Measurements from ENCODE around the gene UBE2D4. TPM values are rescaled to one million over a fixed set of nuclear protein-coding genes. Genes with fewer than 3 reads are reported as not detected.

The UBE2D4 gene
- total and polyA plus RNA-seq, 2 donors (not counting 1 experiment from before 2014, with no cell fraction given), result 5.8 to 9.4 TPM

GRCh38 chr7:43876976-43877745, 49.1 kb upstream of the UBE2D4 start:
- no peak overlapping the region for H3K27ac Mint-ChIP-seq
- Histone ChIP-seq H4K20me1 (ENCODE audit: control insufficient read depth, insufficient read depth, low read length, poor library complexity, severe bottlenecking) (no peaks in the 10 kb centered on the region), H3K9me3 (ENCODE audit: control extremely low read depth in 1 of 3, control insufficient read depth in 2 of 3, insufficient read depth in 1 of 3, low read length in 2 of 3) (no peaks in the 10 kb centered on the region), H3K27me3 (replicated peaks in 1 of 4; ENCODE audit: control extremely low read depth in 1 of 4, control insufficient read depth in 3 of 4, insufficient read depth in 4 of 4, low read length in 3 of 4) (no peaks in the 10 kb centered on the region), H3K36me3 (replicated peaks in 1 of 2; ENCODE audit: control extremely low read depth in 1 of 2, control insufficient read depth in 1 of 2, extremely low read depth in 1 of 2, insufficient read depth in 2 of 2, low read length in 1 of 2) (peaks cover 0 to 51% of the 10 kb centered on the region in 2 experiments), H2AFZ (ENCODE audit: insufficient read depth, low read depth, low read length, poor library complexity, severe bottlenecking) (no peak overlapping the region), H3K4me3 (ENCODE audit: control extremely low read depth in 1 of 5, extremely low read depth in 1 of 5, insufficient read depth in 1 of 5, low read depth in 2 of 5, low read length in 4 of 5) (no peak overlapping the region), H3K4me2 (replicated peaks; ENCODE audit: low read depth, low read length, poor library complexity, severe bottlenecking) (no peak overlapping the region), H3K9ac (ENCODE audit: low read length) (no peak overlapping the region), H3K79me2 (ENCODE audit: control insufficient read depth, insufficient read depth, low read length) (no peaks in the 10 kb centered on the region), H3K4me1 (ENCODE audit: control insufficient read depth in 2 of 2, insufficient read depth in 2 of 2, low read length in 2 of 2) (peaks cover 0 to 5% of the 10 kb centered on the region in 2 donors), H3K27ac (ENCODE audit: low read length in 2 of 2) (no peak overlapping the region)
- intact Hi-C loops (cut with micrococcal nuclease), result no loop called here
- peaks cover 11% of the 10 kb centered on the region for H3K4me1 Mint-ChIP-seq
- TF ChIP-seq EZH2 (IDR thresholded peaks at IDR 0.05; ENCODE audit: borderline replicate concordance, insufficient read depth, low read depth, low read length, poor library complexity, severe bottlenecking), result no peak
- TF ChIP-seq CTCF (IDR thresholded peaks at IDR 0.05), result no peak
- ATAC-seq (ENCODE audit: low read depth) (no peak), DNase-seq (no peak)
- H3K4me3 Mint-ChIP-seq, result no peak overlapping the region
- H3K27me3 Mint-ChIP-seq, result no peaks in the 10 kb centered on the region
- POLR2A ChIA-PET, result no interaction called here
- WGBS (ENCODE audit: insufficient coverage), result 81% methylated on average over 29 of the region's 29 CpGs
- CTCF ChIA-PET, result no interaction called here
- no peaks in the 10 kb centered on the region for H3K9me3 Mint-ChIP-seq (ENCODE audit: insufficient read depth)

Data from B cell (primary cell).